Measurements from ENCODE around the gene HRH4.

- no peak for TF ChIP-seq POLR2AphosphoS5 (IDR thresholded peaks at IDR 0.05; ENCODE audit: low read depth, low read length)
- no peak for TF ChIP-seq POLR2A (IDR thresholded peaks at IDR 0.05; ENCODE audit: low read depth, low read length)
- TF ChIP-seq PAX5 (IDR thresholded peaks at IDR 0.05; ENCODE audit: insufficient read depth, low read length, severe bottlenecking): no peak
Measured at GRCh38 chr18:24427484-24427883, 33.0 kb upstream of the HRH4 start.
